H1 (cell line): ENCODE results near the gene CHD1. TPM values are rescaled to one million over a fixed set of nuclear protein-coding genes. Genes with fewer than 3 reads are reported as not detected.

Experiments
- CTCF ChIA-PET: fragments of 300-600 bp; sonication (Branson Sonifier 250); formaldehyde crosslinking; loops from one replicate; lab custom pipeline; 2021; ENCODE audit not compliant: partially characterized antibody; lab: Charles Lee
- POLR2A ChIA-PET: fragments of 300-600 bp; sonication (Branson Sonifier 250); formaldehyde crosslinking; loops from one replicate; lab custom pipeline; 2021; ENCODE audit warnings: inconsistent platforms; ENCODE audit not compliant: partially characterized antibody; lab: Charles Lee
- DNase-seq, 2 experiments: peaks; one replicate each; pipeline versions ENCODE4 v3.0.0 to v3.0.0-alpha.2; 2010 to 2022; ENCODE audit warnings: low spot score in 2 of 2, low read depth in 1 of 2, mixed read lengths in 1 of 2
- FAIRE-seq: peaks from 2 replicates; lab custom pipeline; 2011; peaks lifted over from hg19 to GRCh38; lab: Jason Lieb, UNC
- H2AFZ ChIP-seq: 2 replicates; pipeline ENCODE4 v1.8.1; 2012; ENCODE audit warnings: low read length, inconsistent platforms
- H2AK5ac ChIP-seq: 2 replicates; pipeline ENCODE4 v1.6.1; 2013; ENCODE audit warnings: low read depth, low read length
- H2BK120ac ChIP-seq: replicated peaks from 2 replicates; pipeline ENCODE3; 2013; ENCODE audit warnings: low read depth, low read length, inconsistent platforms
- H2BK12ac ChIP-seq: 2 replicates; pipeline ENCODE4 v1.6.1; 2013; ENCODE audit warnings: low read depth, low read length
- H2BK15ac ChIP-seq: 2 replicates; pipeline ENCODE4 v1.6.1; 2013; ENCODE audit warnings: low read length
- H2BK20ac ChIP-seq: 2 replicates; pipeline ENCODE4 v1.6.1; 2013; ENCODE audit warnings: low read length
- H2BK5ac ChIP-seq: 2 replicates; pipeline ENCODE4 v1.6.1; 2013; ENCODE audit warnings: low read depth, low read length
- H3K14ac ChIP-seq: 2 replicates; pipeline ENCODE4 v1.6.1; 2013; ENCODE audit warnings: inconsistent platforms; ENCODE audit not compliant: insufficient read length
- H3K18ac ChIP-seq: 2 replicates; pipeline ENCODE4 v1.6.1; 2013; ENCODE audit warnings: low read length; ENCODE audit errors: extremely low read depth
- H3K23ac ChIP-seq: 2 replicates; pipeline ENCODE4 v1.6.1; 2013; ENCODE audit warnings: inconsistent platforms; ENCODE audit not compliant: insufficient read length
- H3K23me2 ChIP-seq: 2 replicates; pipeline ENCODE4 v1.6.1; 2013; ENCODE audit warnings: low read depth, low read length
- H3K27ac ChIP-seq: 2 replicates; pipeline ENCODE4 v1.6.1; 2011; ENCODE audit warnings: low read depth, low read length, inconsistent platforms
- H3K27me3 ChIP-seq, 4 experiments: replicated peaks in 1 of 4; 1 replicate in 1 of 4; 2 replicates in 3 of 4; pipeline versions ENCODE4 v1.6.1 to v1.8.1; 2011 to 2013; ENCODE audit warnings: low read length in 3 of 4, mild to moderate bottlenecking in 3 of 4, inconsistent platforms in 2 of 4, mixed read lengths in 2 of 4, moderate library complexity in 1 of 4; ENCODE audit not compliant: control insufficient read depth in 3 of 4, insufficient read depth in 3 of 4; ENCODE audit errors: extremely low read depth in 1 of 4
- H3K36me3 ChIP-seq, 4 experiments: 2 replicates each; pipeline versions ENCODE4 v1.6.1 to v1.8.1; 2011 to 2013; ENCODE audit warnings: mild to moderate bottlenecking in 4 of 4, low read length in 3 of 4, moderate library complexity in 2 of 4, control low read depth in 1 of 4, inconsistent platforms in 1 of 4; ENCODE audit not compliant: insufficient read depth in 4 of 4, control insufficient read depth in 2 of 4
- H3K4ac ChIP-seq: replicated peaks from 2 replicates; pipeline ENCODE3; 2013; ENCODE audit warnings: low read length, low read depth, mixed read lengths, inconsistent platforms; ENCODE audit not compliant: insufficient read length
- H3K4me1 ChIP-seq, 4 experiments: replicated peaks in 1 of 4; 1 replicate in 1 of 4; 2 replicates in 3 of 4; pipeline versions ENCODE4 v1.6.1 to v1.8.1; 2011 to 2013; ENCODE audit warnings: low read length in 3 of 4, inconsistent platforms in 2 of 4, mixed read lengths in 1 of 4; ENCODE audit not compliant: insufficient read depth in 4 of 4, control insufficient read depth in 3 of 4
- H3K4me2 ChIP-seq, 2 experiments: 2 replicates each; pipeline versions ENCODE4 v1.6.1 to v1.8.1; 2011 to 2013; ENCODE audit warnings: low read depth in 2 of 2, low read length in 2 of 2, control low read depth in 1 of 2, inconsistent platforms in 1 of 2, mild to moderate bottlenecking in 1 of 2; ENCODE audit not compliant: insufficient read depth in 1 of 2
- H3K4me3 ChIP-seq, 4 experiments: fragments of 200-600, 300-600 bp in 1 of 4; sonication (generic), shearing (Covaris generic), sonication (Bioruptor Twin) in 1 of 4; 2 replicates each; pipeline versions ENCODE4 v1.5.1 to v1.8.1; 2011 to 2016; ENCODE audit warnings: low read length in 4 of 4, low read depth in 3 of 4, control low read depth in 2 of 4, inconsistent platforms in 2 of 4, mild to moderate bottlenecking in 2 of 4, mixed read lengths in 1 of 4, moderate library complexity in 1 of 4; ENCODE audit not compliant: insufficient read depth in 2 of 4; ENCODE audit errors: extremely low read depth in 1 of 4
- H3K56ac ChIP-seq: replicated peaks from 2 replicates; pipeline ENCODE3; 2013; ENCODE audit warnings: low read depth, mild to moderate bottlenecking, mixed read lengths, low read length, inconsistent platforms; ENCODE audit not compliant: insufficient read length
- H3K79me1 ChIP-seq: 2 replicates; pipeline ENCODE4 v1.6.1; 2013; ENCODE audit warnings: low read depth, low read length, control low read depth
- H3K79me2 ChIP-seq, 2 experiments: 2 replicates each; pipeline versions ENCODE4 v1.6.1 to v1.8.1; 2012 to 2013; ENCODE audit warnings: low read length in 2 of 2, mild to moderate bottlenecking in 2 of 2, inconsistent platforms in 1 of 2; ENCODE audit not compliant: insufficient read depth in 2 of 2, control insufficient read depth in 1 of 2
- H3K9ac ChIP-seq, 4 experiments: replicated peaks in 1 of 4; 1 replicate in 1 of 4; 2 replicates in 3 of 4; pipeline versions ENCODE4 v1.6.1 to v1.8.1; 2011 to 2013; ENCODE audit warnings: low read depth in 3 of 4, low read length in 3 of 4, control low read depth in 2 of 4, mild to moderate bottlenecking in 2 of 4, moderate library complexity in 2 of 4, inconsistent platforms in 1 of 4; ENCODE audit errors: extremely low read depth in 1 of 4
- H3K9me3 ChIP-seq, 2 experiments: 2 replicates each; pipeline versions ENCODE4 v1.6.1 to v1.8.1; 2012 to 2013; ENCODE audit warnings: mild to moderate bottlenecking in 2 of 2, moderate library complexity in 2 of 2, control low read depth in 1 of 2, inconsistent platforms in 1 of 2, low read depth in 1 of 2, low read length in 1 of 2, mixed read lengths in 1 of 2; ENCODE audit not compliant: insufficient read depth in 2 of 2
- H4K20me1 ChIP-seq, 2 experiments: replicated peaks in 1 of 2; 2 replicates each; pipeline versions ENCODE3 to v1.8.1; 2011 to 2013; ENCODE audit warnings: inconsistent platforms in 2 of 2, low read length in 2 of 2, mild to moderate bottlenecking in 1 of 2; ENCODE audit not compliant: insufficient read depth in 2 of 2, control insufficient read depth in 1 of 2
- H4K5ac ChIP-seq: 2 replicates; pipeline ENCODE4 v1.6.1; 2013; ENCODE audit warnings: low read length, low read depth, mixed read lengths, inconsistent platforms; ENCODE audit not compliant: insufficient read length
- H4K8ac ChIP-seq: 2 replicates; pipeline ENCODE4 v1.8.0; 2013; ENCODE audit warnings: mild to moderate bottlenecking, moderate library complexity, low read length, inconsistent platforms; ENCODE audit not compliant: insufficient read depth; ENCODE audit errors: extremely low read depth
- H4K91ac ChIP-seq: replicated peaks from 2 replicates; pipeline ENCODE3; 2013; ENCODE audit warnings: low read length, mixed read lengths, inconsistent platforms; ENCODE audit not compliant: insufficient read length
- JUND ChIP-seq: IDR thresholded peaks from 2 replicates; pipeline ENCODE4 v1.6.1; 2011; ENCODE audit warnings: mild to moderate bottlenecking, improper control_type of control experiment, low read length
- RAD21 ChIP-seq, 2 experiments: IDR thresholded peaks in 1 of 2; conservative IDR thresholded peaks in 1 of 2; 2 replicates each; pipeline ENCODE4 v1.6.1; 2011; ENCODE audit warnings: low read depth in 2 of 2, low read length in 2 of 2, improper control_type of control experiment in 1 of 2, inconsistent platforms in 1 of 2, mild to moderate bottlenecking in 1 of 2, moderate library complexity in 1 of 2
- ZNF274 ChIP-seq: IDR thresholded peaks from 2 replicates; pipeline ENCODE4 v1.7.0; 2012; ENCODE audit warnings: low read length, borderline replicate concordance; ENCODE audit errors: extremely low read depth
- WGBS, 2 experiments: shearing (Covaris generic) in 1 of 2; methylation state at CpG; one replicate each; pipeline versions ENCODE4 v1.1.6 to v1.1.7; 2013 to 2015; ENCODE audit warnings: low lambda C conversion rate in 2 of 2, mixed read lengths in 2 of 2, inconsistent platforms in 1 of 2, low coverage in 1 of 2, missing lambda C conversion rate in 1 of 2; ENCODE audit not compliant: insufficient replicate concordance in 2 of 2, insufficient coverage in 1 of 2, insufficient read length in 1 of 2; ENCODE audit errors: extremely low coverage in 1 of 2, missing lambda C conversion rate in 1 of 2; 5-methylcytosine and 5-hydroxymethylcytosine counted together
- polyA plus RNA-seq, 7 experiments: library from polyadenylated mRNA; depleted of rRNA in 3 of 7; stranded (reverse) in 5 of 7; unstranded in 2 of 7; fragments of >200 nt in 5 of 7; fragments of 200-250 nt in 2 of 7; gene quantifications; 1 replicate in 5 of 7; 2 replicates in 1 of 7; 4 replicates in 1 of 7; pipeline versions ENCODE4 v1.2.1 to v1.2.3, GENCODE V29; 2011 to 2013; ENCODE audit warnings: missing spikeins in 2 of 7, mixed read lengths in 2 of 7
- total RNA-seq: library from RNA; stranded (reverse); fragmentation: NEBNext Ultra II Directional; extraction: Animal tissue kit (Norgen Biotek cat#: 25700); gene quantifications from 2 replicates; pipeline ENCODE4 v1.2.1, GENCODE V29; 2021

Gene CHD1
- total and polyA plus RNA-seq, 2 of the 8 experiments (the other 6 are each of a cell fraction or from before 2014, with no cell fraction given) = 15.6 to 53.0 TPM

DNA sequence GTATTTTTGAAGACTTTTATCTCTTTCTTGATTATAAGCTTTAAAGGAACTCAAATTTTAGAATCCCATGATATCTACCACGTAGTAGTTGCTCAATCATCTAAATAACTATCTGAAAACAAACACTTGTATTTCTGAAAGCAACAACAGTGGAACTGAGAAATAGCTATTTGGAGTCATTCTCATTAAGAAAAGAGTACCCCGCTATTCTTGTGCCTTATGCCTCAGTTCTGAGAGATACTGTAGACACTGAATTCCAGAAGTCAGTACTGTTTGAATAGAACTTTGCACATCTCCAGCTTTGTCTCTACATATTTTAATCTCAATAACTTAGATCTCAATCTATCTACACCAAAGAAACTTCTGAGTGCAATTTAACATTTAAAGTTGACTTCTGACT is 11.4 kb downstream of the CHD1 start:
- no peak overlapping the region for H2BK20ac ChIP-seq
- no peak overlapping the region for H2BK5ac ChIP-seq
- POLR2A ChIA-PET = interaction anchor here (0.5 to 2.7 kb wide), 2 partner anchors 10 to 35 kb away, joined by 3 to 12 read pairs; partner anchors contain the start of gene CHD1
- 92% methylated on average over 2 of the region's 2 CpGs; no CpG with 5 or more reads in 1 of the 2 experiments for WGBS, 2 experiments
- no peak overlapping the region for H2BK12ac ChIP-seq
- H3K4ac ChIP-seq = no peak overlapping the region
- no peak overlapping the region for H3K4me3 ChIP-seq
- no peak overlapping the region for H3K56ac ChIP-seq
- no peak overlapping the region for H3K18ac ChIP-seq
- H3K36me3 ChIP-seq = peaks cover 0 to 50% (median 6%) of the 10 kb centered on the region in 4 experiments; a peak in 5 of 8 replicates
- no peak overlapping the region for H3K9ac ChIP-seq
- H4K91ac ChIP-seq = no peak overlapping the region
- no peaks in the 10 kb centered on the region for H3K4me1 ChIP-seq
- H3K9me3 ChIP-seq = no peaks in the 10 kb centered on the region
- TF ChIP-seq ZNF274 (no peak), RAD21 (IDR thresholded peaks at IDR 0.05 in 1 of 2, conservative IDR thresholded peaks at IDR 0.05 in 1 of 2; ENCODE audit: low read depth in 2 of 2, low read length in 2 of 2) (no peak), JUND (no peak)
- no peak for FAIRE-seq
- peaks cover 0 to 96% of the 10 kb centered on the region in 2 experiments; a peak in 3 of 4 replicates for H3K79me2 ChIP-seq
- no peak overlapping the region for H3K27ac ChIP-seq
- CTCF ChIA-PET = interaction anchor here (0.7 to 2.5 kb wide), 3 partner anchors 58 to 115 kb away, joined by 3 to 10 read pairs (median 4); no protein-coding TSS in a partner anchor
- no peak overlapping the region for H3K4me2 ChIP-seq
- H3K23ac ChIP-seq = no peak overlapping the region
- H2BK15ac ChIP-seq = no peak overlapping the region
- DNase-seq = no peak
- no peaks in the 10 kb centered on the region for H3K27me3 ChIP-seq
- no peak overlapping the region for H2BK120ac ChIP-seq
- H4K8ac ChIP-seq = no peak overlapping the region
- no peaks in the 10 kb centered on the region; the same call in 1 of the 2 replicates for H3K79me1 ChIP-seq
- peaks cover 2 to 9% of the 10 kb centered on the region in 2 experiments for H4K20me1 ChIP-seq
- H3K23me2 ChIP-seq = no peaks in the 10 kb centered on the region
- H3K14ac ChIP-seq = no peak overlapping the region
- H2AFZ ChIP-seq = no peak overlapping the region
- no peak overlapping the region for H2AK5ac ChIP-seq
- H4K5ac ChIP-seq = no peak overlapping the region
